SK-N-MC (cell line): ENCODE measurements around the gene FBXW11.

Experiments used
- EZH2 ChIP-seq: fragments of 200-600 bp; sonication (generic); IDR thresholded peaks from one replicate; pipeline ENCODE4 v1.6.1; 2017; ENCODE audit warnings: antibody characterized with exemption
- FOXP2 ChIP-seq: optimal IDR thresholded peaks from 2 replicates; pipeline ENCODE3; 2011; ENCODE audit warnings: mild to moderate bottlenecking, moderate library complexity; ENCODE audit not compliant: insufficient read depth; ENCODE audit errors: extremely low read length, control extremely low read depth
- POLR2AphosphoS5 ChIP-seq: IDR thresholded peaks from 2 replicates; pipeline ENCODE4 v1.6.1; 2012; ENCODE audit warnings: mild to moderate bottlenecking, low read depth, low read length, borderline replicate concordance

- TF ChIP-seq EZH2 (no peak), POLR2AphosphoS5 (no peak), FOXP2 (no peak)
Measured at GRCh38 chr5:171891595-171891994, 114.8 kb downstream of the FBXW11 start.
